NT2/D1 (cell line): ENCODE measurements around the gene FNDC3B.

Source experiments
- SUZ12 ChIP-seq: IDR thresholded peaks from 2 replicates; pipeline ENCODE4 v1.6.1; 2011; ENCODE audit not compliant: insufficient read length, insufficient read depth; ENCODE audit errors: extremely low read depth
- YY1 ChIP-seq: IDR thresholded peaks from 2 replicates; pipeline ENCODE4 v1.6.1; 2011; ENCODE audit not compliant: insufficient read length, insufficient read depth
- ZNF274 ChIP-seq: IDR thresholded peaks from 2 replicates; pipeline ENCODE4 v1.6.1; 2011; ENCODE audit warnings: mild to moderate bottlenecking, low read depth, low read length

DNA sequence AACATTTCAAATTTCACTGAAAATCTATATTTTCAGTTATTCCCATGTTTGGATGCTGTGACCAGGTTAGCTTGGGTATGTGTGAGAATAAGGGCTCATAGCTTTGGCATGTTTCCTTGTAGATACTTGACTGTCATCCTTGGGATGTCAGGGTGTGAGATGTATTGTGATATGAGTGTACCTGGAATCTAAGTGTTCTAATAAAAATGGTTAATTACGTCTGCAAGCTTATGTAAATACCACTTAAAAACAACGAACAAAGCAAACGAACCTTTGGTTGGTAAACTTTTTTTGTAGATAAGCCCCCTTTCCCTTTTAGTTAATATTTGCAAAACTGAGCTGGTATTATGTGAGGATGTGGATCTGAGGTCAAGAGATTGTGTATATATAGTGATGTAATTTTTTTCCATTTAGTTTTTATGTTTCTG is 63.5 kb downstream of the FNDC3B start:
- TF ChIP-seq ZNF274 (no peak), SUZ12 (no peak), YY1 (no peak)
